ENCODE measurements around the gene TNS2.

TNS2 gene

DNA sequence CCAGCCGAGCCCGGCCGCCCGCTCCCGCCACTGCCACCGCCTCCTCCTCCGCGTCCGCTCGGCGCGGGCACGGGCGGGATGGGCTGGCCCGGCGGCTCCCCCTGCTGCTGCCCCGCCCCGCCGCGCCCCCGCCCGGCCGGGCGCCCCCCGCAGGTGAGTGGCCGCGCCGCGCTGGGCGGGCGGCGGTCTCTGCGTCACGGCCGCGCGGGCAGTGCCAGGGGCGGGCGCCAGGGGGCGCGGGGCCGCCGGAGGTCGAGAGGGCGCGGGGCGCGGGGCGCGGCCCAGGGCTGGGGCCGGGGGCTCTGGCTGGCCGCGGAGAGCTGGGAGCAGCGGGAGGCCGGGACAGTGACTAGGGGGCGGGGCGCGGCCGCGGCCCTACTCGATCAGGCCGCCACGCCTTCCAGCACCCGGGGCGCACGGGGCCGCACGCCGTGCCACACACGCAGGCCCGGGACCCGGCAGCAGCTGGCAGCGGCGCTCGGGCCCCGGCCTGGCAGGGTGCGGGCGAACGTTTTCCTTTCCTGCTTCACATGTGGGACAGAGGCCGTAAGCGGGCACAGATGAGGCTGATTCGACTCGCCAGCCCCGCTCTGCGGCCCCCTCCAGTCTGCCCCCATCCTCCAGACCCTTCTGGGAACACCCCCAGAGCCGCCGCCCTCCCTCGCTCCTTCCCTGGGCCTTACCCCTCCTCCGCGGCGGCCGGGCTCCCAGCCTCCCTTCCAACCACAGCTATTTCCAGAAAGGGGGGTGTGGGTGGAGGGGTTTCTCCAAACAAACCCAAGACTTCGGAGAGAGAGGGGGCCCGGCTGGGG lies 2.4 kb upstream of the TNS2 start:
- peak overlapping the region; percentile 99 for H3K27ac ChIP-seq
- ChIA-PET CTCF (interaction anchor here (0.6 to 1.6 kb wide), 9 partner anchors 9 to 527 kb away, joined by 3 to 8 read pairs (median 4); no protein-coding TSS in a partner anchor), POLR2A (ENCODE audit: low non-redundant PET) (interaction anchor here (0.6 kb wide), 1 partner anchor 467 kb away, joined by 3 read pairs; no protein-coding TSS in a partner anchor)
- TF ChIP-seq, protein P1, sequence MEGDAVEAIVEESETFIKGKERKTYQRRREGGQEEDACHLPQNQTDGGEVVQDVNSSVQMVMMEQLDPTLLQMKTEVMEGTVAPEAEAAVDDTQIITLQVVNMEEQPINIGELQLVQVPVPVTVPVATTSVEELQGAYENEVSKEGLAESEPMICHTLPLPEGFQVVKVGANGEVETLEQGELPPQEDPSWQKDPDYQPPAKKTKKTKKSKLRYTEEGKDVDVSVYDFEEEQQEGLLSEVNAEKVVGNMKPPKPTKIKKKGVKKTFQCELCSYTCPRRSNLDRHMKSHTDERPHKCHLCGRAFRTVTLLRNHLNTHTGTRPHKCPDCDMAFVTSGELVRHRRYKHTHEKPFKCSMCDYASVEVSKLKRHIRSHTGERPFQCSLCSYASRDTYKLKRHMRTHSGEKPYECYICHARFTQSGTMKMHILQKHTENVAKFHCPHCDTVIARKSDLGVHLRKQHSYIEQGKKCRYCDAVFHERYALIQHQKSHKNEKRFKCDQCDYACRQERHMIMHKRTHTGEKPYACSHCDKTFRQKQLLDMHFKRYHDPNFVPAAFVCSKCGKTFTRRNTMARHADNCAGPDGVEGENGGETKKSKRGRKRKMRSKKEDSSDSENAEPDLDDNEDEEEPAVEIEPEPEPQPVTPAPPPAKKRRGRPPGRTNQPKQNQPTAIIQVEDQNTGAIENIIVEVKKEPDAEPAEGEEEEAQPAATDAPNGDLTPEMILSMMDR (conservative IDR thresholded peaks at IDR 0.05; ENCODE audit: low read depth) = peak; percentile 89
- DNase-seq (ENCODE audit: low spot score) = peak; percentile 76

DNA sequence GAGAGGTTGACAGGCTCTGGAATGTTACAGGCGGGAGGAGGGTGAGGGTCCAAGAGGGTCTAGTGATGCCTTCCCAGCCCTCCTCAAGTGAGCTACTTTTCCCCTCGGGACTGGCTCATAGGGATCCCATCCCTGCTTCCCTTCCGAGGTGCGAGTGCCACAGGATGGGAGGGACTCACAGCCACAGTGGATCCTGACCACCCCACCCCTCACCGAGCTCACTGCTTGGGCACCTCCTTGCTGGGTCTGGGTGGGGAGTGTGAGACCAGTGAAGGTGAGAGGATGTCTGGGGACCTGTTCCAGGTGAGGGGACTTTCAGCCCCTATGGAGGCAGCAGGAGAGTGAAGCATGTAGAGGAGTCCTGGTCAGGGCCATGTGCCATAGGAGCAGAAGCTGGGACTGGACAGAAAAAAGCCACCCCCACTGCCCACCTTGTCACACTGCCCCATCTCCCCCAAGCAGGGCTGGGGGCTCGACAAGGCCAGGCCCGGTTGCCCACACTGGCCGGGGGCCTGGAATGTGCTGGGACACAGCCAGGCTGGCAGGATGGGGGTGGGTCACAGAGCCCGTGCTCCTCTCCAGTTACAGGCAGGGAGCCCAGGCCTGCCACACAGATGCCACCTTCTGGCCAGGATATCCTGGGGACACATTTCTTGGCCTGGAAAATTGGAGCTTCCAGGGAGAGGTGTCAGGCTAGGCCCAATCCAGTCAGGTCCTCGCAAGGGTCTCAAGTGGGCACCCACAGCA lies 1.7 kb upstream of the TNS2 start:
- peak overlapping the region; percentile 99 for H3K27ac ChIP-seq
- TF ChIP-seq, protein P1 (conservative IDR thresholded peaks at IDR 0.05; ENCODE audit: low read depth) = peak; percentile 27; the same call in 1 of the 2 replicates

DNA sequence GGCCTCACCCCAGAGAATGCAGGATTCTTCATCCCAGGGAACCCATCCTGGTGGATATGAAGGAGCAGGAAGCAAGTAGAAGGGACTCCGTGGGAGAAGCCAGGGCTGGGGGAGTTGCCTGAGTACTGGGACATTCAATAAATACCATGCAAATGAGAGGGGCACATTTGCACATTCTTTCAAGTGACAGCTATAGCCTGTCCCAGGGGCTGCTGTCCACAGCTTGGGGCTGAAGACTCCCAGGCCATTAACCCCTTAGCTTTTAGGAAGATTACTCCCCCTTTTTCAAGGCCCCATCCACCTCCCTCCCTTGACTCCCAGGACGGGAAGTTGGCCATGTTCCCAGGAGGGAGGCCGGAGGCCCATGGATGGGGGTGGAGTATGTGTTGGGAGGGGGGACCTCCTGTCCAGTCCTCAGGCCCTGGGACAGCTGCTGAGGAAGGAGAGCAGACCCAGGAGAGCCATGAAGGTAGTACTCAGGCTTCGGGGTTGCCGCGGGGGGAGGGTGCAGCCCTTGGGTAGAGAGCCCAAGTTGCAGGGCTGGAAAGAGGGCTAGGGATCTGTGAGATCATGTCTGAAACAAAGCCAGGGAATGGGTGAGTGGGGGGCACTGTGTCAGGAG lies 974 bp upstream of the TNS2 start:
- TF ChIP-seq, protein P1 (conservative IDR thresholded peaks at IDR 0.05; ENCODE audit: low read depth) = no peak
- ChIA-PET CTCF (interaction anchor here (1.2 to 1.7 kb wide), 3 partner anchors 10 to 17 kb away, joined by 3 to 7 read pairs (median 3); no protein-coding TSS in a partner anchor), POLR2A (ENCODE audit: low non-redundant PET) (no interaction called here)
- H3K27ac ChIP-seq = peak overlapping the region; percentile 99
- DNase-seq (ENCODE audit: low spot score) = no peak

More for the DNA sequence above, 1.7 kb upstream of the TNS2 start:
- DNase-seq (ENCODE audit: low spot score) = no peak
- POLR2A ChIA-PET (ENCODE audit: low non-redundant PET) = interaction anchor here (0.7 kb wide), 1 partner anchor 1262 kb away, joined by 3 read pairs; no protein-coding TSS in a partner anchor
- CTCF ChIA-PET = interaction anchor here (0.6 to 1.7 kb wide), 10 partner anchors 9 to 527 kb away, joined by 3 to 8 read pairs (median 4); no protein-coding TSS in a partner anchor

DNA sequence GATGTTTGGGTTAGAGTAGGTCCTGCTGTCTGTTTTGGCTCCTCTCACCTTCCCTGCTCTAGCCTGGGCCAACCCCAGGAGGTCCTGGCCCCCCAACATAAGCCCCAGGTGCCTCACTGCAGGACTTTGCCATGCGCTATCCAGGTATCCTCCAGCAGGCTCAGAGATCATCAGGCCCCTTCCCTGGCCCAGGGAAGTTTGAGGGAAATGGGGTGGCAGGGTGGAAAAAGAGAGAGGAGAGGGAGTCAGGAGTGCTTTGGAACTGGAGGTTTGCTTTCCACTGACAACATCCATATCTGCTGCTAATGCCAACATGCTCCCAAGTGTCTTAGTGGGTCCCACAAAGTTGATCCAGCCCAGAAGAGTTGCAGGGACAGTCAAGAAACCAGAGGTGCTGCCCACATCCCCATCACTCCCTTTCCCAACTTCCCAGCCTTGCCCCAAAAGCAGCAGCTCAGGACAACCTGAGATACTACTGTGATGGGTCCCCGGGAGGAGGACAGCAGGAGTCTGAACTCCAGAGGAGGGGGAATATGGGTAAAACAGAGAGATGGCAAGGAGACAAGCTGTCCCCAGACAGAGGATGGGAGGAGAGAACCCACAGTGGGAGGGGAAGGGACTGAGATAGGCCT lies 677 bp downstream of the TNS2 start:
- H3K27ac ChIP-seq = peak overlapping the region; percentile 99
- CTCF ChIA-PET = no interaction called here

DNA sequence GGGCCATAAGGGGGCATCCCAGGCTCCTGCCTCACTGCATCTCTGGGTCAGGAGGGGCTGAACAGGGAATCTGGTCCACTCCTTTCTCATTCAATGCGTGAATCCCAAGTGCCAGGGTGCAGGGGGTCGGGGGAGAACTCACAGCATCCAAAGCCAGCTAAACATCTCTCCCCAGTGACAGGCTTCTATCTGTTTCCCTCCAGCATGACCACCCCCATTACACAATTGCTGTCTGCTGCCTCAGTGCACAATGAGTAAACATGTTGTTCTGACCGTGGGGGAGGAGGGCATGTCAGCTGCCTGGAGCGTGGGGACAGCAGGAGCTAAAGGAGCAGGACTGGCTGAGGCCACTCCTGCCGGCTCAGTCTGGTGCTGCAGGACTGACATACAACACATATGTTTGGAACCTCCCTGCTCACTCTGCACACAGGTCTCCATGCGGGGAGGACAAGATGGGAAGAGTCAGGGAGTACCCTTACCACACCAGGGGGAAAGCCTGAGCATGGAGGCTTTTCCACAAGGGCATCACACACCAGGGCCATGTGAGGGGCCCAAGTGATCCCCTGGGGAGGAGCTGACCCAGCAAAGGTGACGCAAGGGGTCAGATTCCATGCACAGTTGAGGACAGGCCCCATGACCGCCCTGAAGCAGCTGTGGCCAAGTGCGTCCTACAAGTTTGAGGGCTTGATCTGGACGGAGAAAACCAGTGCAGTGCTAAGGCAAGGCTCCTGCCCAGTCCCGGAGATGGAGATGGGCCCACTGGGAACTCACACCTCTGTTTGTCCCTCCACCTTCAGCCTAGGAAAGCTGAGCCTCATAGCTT lies 1.4 kb downstream of the TNS2 start:
- no peak for DNase-seq (ENCODE audit: low spot score)
- CTCF ChIA-PET = no interaction called here
- POLR2A ChIA-PET (ENCODE audit: low non-redundant PET) = no interaction called here
- H3K27ac ChIP-seq = peak overlapping the region; percentile 99
- TF ChIP-seq, protein P1 (conservative IDR thresholded peaks at IDR 0.05; ENCODE audit: low read depth) = no peak

More for the DNA sequence above, 677 bp downstream of the TNS2 start:
- TF ChIP-seq, protein P1 (conservative IDR thresholded peaks at IDR 0.05; ENCODE audit: low read depth) = no peak
- no peak for DNase-seq (ENCODE audit: low spot score)
- POLR2A ChIA-PET (ENCODE audit: low non-redundant PET) = no interaction called here

All from RWPE1 (cell line).